ENCODE data around the gene UPK1A.
"Not testable (repeated sequence)": the region's sequence is repeated elsewhere in the genome, so short reads cannot be mapped to it uniquely, and the experiment has no call there.

Gene UPK1A

DNA sequence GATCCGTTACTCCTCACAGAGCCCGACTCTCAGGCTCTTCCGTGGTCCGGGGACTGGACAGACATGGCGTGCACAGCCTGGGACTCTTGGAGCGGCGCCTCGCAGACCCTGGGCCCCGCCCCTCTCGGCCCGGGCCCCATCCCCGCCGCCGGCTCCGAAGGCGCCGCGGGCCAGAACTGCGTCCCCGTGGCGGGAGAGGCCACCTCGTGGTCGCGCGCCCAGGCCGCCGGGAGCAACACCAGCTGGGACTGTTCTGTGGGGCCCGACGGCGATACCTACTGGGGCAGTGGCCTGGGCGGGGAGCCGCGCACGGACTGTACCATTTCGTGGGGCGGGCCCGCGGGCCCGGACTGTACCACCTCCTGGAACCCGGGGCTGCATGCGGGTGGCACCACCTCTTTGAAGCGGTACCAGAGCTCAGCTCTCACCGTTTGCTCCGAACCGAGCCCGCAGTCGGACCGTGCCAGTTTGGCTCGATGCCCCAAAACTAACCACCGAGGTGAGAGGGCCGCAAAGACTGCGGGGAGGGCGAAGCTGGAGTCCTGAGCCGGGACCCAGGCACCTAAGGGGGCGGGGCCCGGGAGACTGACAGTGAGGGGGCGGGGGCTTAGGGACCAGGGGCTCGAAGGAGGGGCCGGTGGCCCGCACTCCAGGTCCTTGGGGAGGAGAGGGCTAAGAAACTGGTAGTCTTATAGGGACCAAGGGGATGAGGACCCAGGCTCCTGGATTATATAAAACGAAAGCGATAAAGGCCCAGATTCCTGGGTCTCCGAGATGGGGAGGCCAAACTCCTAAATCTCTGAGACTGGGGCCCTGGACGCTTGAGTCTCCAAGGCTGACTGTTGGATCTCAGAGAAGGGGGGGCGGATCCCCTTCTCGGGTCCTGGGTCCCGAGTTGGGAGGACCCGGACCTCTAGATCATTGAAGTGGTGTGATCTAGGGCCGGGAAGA, 22.8 kb upstream of the UPK1A start:
- FAIRE-seq (peak; percentile 69), DNase-seq (ENCODE audit: extremely low spot score, insufficient read length, low read depth) (peak; percentile 74)

GRCh38 chr19:35644206-35644986, 21.9 kb upstream of the UPK1A start:
- FAIRE-seq = peak; percentile 93
- DNase-seq (ENCODE audit: extremely low spot score, insufficient read length, low read depth) = peak; percentile 85

- FAIRE-seq (peak; percentile 62), DNase-seq (ENCODE audit: extremely low spot score, insufficient read length, low read depth) (no peak)
Observed at GRCh38 chr19:35644987-35645679, 21.2 kb upstream of the UPK1A start.

DNA sequence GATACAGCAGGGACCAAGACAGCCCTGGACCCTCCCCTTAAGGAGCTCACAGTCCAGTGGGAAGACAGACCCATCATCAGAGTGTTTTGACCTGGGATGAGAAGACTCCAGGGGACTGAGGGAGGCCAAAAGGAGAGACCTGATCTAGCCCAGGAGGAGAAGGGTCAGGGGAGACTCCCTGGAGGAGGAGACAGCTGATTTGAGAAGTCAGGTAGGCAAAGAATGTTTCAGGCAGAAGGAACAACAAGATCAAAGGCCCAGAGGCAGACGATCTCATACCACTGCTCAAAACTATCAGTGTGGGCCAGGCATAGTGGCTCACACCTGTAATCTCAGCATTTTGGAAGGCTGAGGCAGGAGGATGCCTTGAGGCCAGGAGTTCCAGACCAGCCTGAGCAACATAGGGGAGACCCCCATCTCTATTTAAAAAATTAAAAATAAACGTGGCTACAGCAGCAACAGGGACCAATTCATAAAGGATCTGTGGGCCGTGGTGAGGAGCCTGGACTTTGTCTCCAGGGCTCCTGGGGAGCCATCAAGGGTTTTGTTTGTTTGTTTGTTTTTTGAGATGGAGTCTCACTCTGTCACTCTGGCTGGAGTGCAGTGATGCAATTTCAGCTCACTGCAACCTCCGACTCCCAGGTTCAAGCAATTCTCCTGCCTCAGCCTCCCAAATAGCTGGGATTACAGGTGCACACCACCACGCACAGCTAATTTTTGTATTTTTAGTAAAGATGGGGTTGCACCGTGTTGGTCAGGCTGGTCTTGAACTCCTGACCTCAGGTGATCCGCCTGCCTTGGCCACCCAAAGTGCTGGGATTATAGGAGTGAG, 20.4 kb upstream of the UPK1A start:
- DNase-seq (ENCODE audit: extremely low spot score, insufficient read length, low read depth) = no peak
- no peak for FAIRE-seq

- peak; percentile 98 for FAIRE-seq
Observed at GRCh38 chr19:35648017-35648961, 18.0 kb upstream of the UPK1A start, which contains the start of gene COX6B1. Gene COX6B1 (plus strand): TSS chr19:35648323. CDS start chr19:35651244, 2,921 bp downstream.

DNA sequence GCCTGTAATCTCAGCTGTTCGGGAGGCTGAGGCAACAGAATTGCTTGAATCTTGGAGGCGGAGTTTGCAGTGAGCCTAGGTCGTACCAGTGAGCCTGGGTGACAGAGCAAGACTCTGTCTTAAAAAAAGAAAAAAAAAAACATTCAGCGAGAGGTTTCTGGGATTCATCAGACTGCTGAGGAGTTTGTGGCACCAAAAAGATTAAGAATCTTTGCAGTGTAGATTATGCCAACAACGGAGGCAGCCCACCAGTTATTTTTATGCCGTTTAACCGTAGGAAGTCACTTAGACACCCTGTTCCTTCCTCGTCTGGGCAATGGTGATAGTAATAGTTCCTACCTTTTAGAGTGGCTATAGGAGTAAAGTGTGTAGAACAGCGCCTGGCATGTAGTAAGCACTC, 15.7 kb upstream of the UPK1A start:
- DNase-seq (ENCODE audit: extremely low spot score, insufficient read length, low read depth) = no peak

More at GRCh38 chr19:35648017-35648961, 18.0 kb upstream of the UPK1A start, which contains the start of gene COX6B1:
- DNase-seq (ENCODE audit: extremely low spot score, insufficient read length, low read depth) = peak; percentile 96

GRCh38 chr19:35654828-35655227, 11.5 kb upstream of the UPK1A start:
- FAIRE-seq; DNase-seq (ENCODE audit: extremely low spot score, insufficient read length, low read depth): not testable (repeated sequence)

More for the DNA sequence above, 15.7 kb upstream of the UPK1A start:
- no peak for FAIRE-seq

DNA sequence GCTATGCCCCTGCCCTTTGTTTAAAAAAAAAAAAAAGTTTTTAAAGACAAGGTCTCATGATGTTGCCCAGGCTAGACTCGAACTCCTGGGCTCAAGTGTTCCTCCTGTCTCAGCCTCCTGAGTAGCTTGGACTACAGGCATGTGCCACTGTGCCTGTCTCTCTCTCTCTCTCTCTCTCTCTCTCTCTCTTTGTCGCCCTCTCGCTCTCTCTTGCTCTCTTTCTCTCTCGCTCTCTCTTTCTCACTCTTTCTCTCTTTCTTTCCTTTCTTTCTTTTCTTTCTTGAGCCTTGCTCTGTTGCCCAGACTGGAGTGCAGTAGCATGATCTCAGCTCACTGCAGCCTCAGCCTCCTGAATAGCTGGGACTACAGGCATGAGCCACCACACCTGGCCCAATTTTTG, 10.7 kb upstream of the UPK1A start:
- no peak for FAIRE-seq
- no peak for DNase-seq (ENCODE audit: extremely low spot score, insufficient read length, low read depth)

GRCh38 chr19:35656700-35657099, 9.6 kb upstream of the UPK1A start:
- no peak for DNase-seq (ENCODE audit: extremely low spot score, insufficient read length, low read depth)
- no peak for FAIRE-seq

DNA sequence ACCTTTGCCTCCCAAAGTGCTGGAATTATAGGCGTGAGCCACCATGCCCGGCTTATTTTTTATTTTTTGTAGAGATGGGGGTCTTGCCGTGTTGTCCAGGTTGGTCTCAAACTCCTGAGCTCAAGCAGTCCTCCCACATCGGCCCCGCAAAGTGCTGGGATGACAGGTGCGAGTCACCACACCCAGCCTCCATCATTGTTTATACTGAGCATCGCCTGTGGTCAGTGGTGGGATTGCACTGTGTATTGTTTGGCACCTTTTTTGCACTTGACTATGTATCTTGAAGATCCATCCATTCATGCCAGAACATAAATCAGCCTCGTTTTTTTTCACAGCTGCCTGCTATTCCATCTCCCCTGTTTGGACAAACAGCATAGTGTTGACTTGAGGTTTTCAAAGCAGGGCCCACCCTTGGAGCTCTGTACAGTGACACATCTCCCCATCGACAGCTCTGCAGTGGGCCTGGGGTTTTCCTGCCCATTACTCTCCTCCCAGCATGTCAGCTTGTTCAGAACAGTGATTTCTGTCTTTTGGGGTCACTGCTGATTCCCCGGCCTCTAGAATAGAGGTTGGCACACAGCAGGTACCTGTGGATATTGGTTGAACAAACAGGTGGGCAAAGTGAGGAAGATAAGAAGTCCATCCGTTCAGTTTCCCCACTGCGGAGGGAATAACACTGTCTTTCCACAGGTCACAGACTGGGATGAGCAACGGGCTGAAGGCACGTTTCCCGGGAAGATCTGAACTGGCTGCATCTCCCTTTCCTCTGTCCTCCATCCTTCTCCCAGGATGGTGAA, 8.2 kb upstream of the UPK1A start:
- no peak for FAIRE-seq
- DNase-seq (ENCODE audit: extremely low spot score, insufficient read length, low read depth) = no peak

DNA sequence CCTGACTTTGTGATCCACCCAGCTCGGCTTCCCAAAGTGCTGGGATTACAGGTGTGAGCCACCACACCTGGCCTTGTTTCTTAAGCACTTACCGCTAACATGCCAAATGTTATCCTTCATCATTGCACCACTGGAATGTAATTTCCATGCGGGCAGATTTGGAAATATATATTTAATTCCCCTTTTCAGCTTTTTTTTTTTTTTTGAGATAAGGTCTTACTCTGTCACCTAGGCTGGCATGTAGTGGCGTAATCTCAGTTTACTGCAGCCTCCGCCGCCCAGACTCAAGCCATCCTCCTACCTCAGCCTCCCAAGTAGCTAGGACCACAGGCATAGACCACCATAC, 4.3 kb upstream of the UPK1A start:
- DNase-seq (ENCODE audit: extremely low spot score, insufficient read length, low read depth) (no peak), FAIRE-seq (no peak)

GRCh38 chr19:35663981-35664380, 2.3 kb upstream of the UPK1A start:
- no peak for FAIRE-seq
- no peak for DNase-seq (ENCODE audit: extremely low spot score, insufficient read length, low read depth)

GRCh38 chr19:35665157-35665556, 1.2 kb upstream of the UPK1A start:
- FAIRE-seq (no peak), DNase-seq (ENCODE audit: extremely low spot score, insufficient read length, low read depth) (no peak)

DNA sequence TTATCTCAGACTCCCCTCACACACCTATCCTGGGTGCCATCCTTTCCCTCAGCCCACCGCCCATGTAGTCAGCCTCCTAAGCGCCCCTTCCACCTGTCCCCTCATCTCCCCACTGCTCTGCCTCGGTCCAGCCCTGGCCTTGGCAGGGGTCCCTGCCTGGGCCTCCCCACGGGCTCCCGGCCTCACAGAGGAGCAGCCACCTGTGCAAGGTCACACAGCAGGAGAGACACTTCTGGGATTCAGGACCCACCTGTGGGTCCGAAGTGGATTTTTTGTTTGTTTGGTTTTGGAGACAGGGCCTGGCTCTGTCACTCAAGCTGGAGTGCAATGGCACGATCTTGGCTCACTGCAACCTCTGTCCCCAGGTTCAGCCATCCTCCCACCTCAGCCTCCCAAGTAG, 713 bp upstream of the UPK1A start:
- FAIRE-seq (no peak), DNase-seq (ENCODE audit: extremely low spot score, insufficient read length, low read depth) (no peak)

GRCh38 chr19:35669566-35669965, 3.2 kb downstream of the UPK1A start:
- FAIRE-seq = no peak
- DNase-seq (ENCODE audit: extremely low spot score, insufficient read length, low read depth) = no peak

GRCh38 chr19:35669974-35670373, 3.7 kb downstream of the UPK1A start:
- FAIRE-seq (no peak), DNase-seq (ENCODE audit: extremely low spot score, insufficient read length, low read depth) (no peak)

DNA sequence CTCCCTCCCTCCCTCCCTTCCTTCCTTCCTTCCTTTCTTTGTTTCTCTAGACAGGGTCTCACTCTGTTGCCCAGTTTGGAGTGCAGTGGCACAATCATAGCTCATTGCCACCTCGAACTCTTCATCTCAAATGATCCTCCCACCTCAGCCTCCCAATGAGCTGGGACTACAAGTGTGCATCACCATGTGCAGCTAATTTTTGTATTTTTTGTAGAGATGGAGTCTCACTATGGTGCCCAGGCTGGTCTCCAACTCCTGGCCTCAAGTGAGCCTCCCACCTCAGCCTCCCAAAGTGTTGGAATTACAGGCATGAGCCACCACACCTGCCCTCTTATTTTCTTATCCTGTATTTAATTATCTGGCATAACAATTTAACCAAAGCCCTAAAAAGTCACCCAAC, 4.4 kb downstream of the UPK1A start:
- DNase-seq (ENCODE audit: extremely low spot score, insufficient read length, low read depth) (no peak), FAIRE-seq (no peak)

DNA sequence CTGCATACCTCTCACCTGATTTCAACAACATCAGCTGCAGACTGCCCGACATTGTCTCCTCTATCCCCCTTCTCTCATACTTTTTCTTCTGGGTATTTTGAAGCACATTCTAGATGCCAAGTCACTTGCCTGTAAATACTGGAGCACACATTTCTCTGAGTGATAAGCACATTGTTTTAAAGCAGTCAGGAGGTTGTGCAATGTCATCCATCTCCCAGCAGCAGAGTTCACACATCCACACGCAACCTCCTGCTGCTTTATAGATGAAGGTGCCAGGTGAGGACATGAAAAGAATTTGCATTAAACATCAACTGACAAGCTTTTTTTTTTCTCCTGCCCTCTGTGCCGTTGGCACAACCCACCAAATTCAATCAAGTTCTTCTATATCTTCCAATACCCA, 5.5 kb downstream of the UPK1A start:
- no peak for FAIRE-seq
- no peak for DNase-seq (ENCODE audit: extremely low spot score, insufficient read length, low read depth)
